IMR-90 (cell line): ENCODE data around the gene SLC6A3. TPM values are rescaled to one million over a fixed set of nuclear protein-coding genes. Genes with fewer than 3 reads are reported as not detected.
"Not testable (repeated sequence)": the region's sequence is repeated elsewhere in the genome, so short reads cannot be mapped to it uniquely, and the experiment has no call there.

ENCODE experiments used
- ATAC-seq: fragments of 200-7000 bp; cut with Tn5 transposase; 2 replicates; pipeline ENCODE4 v1.9.1; 2020; ENCODE audit warnings: low read depth, mild to moderate bottlenecking, moderate library complexity
- BruUV-seq: library from RNA; stranded (reverse); fragments of 400-500 nt; replicated peaks from 2 replicates; lab custom pipeline; 2021; lab: Mats Ljungman, UMichigan
- CTCF ChIA-PET: fragments of 300-600 bp; formaldehyde crosslinking; extraction: SDS; loops from one replicate; lab custom pipeline; 2021; ENCODE audit warnings: antibody characterized with exemption; lab: Yijun Ruan, JAX
- POLR2A ChIA-PET: fragments of 300-600 bp; sonication (Branson Sonifier 250); formaldehyde crosslinking; loops from one replicate; lab custom pipeline; 2022; ENCODE audit warnings: antibody characterized with exemption; ENCODE audit not compliant: unreplicated experiment; lab: Charles Lee
- DNase-seq: peaks from one replicate; pipeline ENCODE4 v3.0.0; 2013
- H2AFZ ChIP-seq: replicated peaks from 2 replicates; pipeline ENCODE3; 2013; ENCODE audit warnings: low read length, mild to moderate bottlenecking; ENCODE audit not compliant: poor library complexity
- H2AK5ac ChIP-seq: 2 replicates; pipeline ENCODE4 v1.6.1; 2013; ENCODE audit warnings: low read depth, low read length, inconsistent platforms
- H2AK9ac ChIP-seq: replicated peaks from 2 replicates; pipeline ENCODE3; 2013; ENCODE audit warnings: mild to moderate bottlenecking, low read depth, low read length, moderate library complexity; ENCODE audit not compliant: poor library complexity
- H2BK120ac ChIP-seq: 2 replicates; pipeline ENCODE4 v1.6.1; 2013; ENCODE audit warnings: low read depth, low read length, inconsistent platforms
- H2BK15ac ChIP-seq: 3 replicates; pipeline ENCODE4 v1.6.1; 2013; ENCODE audit warnings: low read depth, low read length, inconsistent platforms
- H2BK20ac ChIP-seq: 2 replicates; pipeline ENCODE4 v1.6.1; 2013; ENCODE audit warnings: low read depth, mild to moderate bottlenecking, inconsistent platforms, low read length, moderate library complexity
- H2BK5ac ChIP-seq: 2 replicates; pipeline ENCODE4 v1.6.1; 2013; ENCODE audit warnings: mild to moderate bottlenecking, low read depth, low read length, inconsistent platforms; ENCODE audit not compliant: poor library complexity, severe bottlenecking
- H3K14ac ChIP-seq: replicated peaks from 2 replicates; pipeline ENCODE4 v1.6.1; 2013; ENCODE audit warnings: low read depth, low read length, inconsistent platforms
- H3K18ac ChIP-seq: 2 replicates; pipeline ENCODE4 v1.6.1; 2013; ENCODE audit warnings: low read depth, low read length, control low read depth
- H3K23ac ChIP-seq: 2 replicates; pipeline ENCODE4 v1.6.1; 2013; ENCODE audit warnings: low read depth, low read length, inconsistent platforms
- H3K27ac ChIP-seq: 2 replicates; pipeline ENCODE4 v1.5.1; 2013; ENCODE audit warnings: mild to moderate bottlenecking, control low read depth, low read length; ENCODE audit not compliant: insufficient read depth
- H3K27me3 ChIP-seq: 2 replicates; pipeline ENCODE4 v1.6.1; 2013; ENCODE audit warnings: low read length; ENCODE audit not compliant: control insufficient read depth, insufficient read depth
- H3K36me3 ChIP-seq: 2 replicates; pipeline ENCODE4 v1.6.1; 2013; ENCODE audit warnings: low read length, mixed read lengths; ENCODE audit not compliant: control insufficient read depth, insufficient read depth
- H3K4ac ChIP-seq: 2 replicates; pipeline ENCODE4 v1.6.1; 2013; ENCODE audit warnings: low read depth, low read length, inconsistent platforms
- H3K4me1 ChIP-seq: 2 replicates; pipeline ENCODE4 v1.6.1; 2013; ENCODE audit warnings: low read length, mixed read lengths; ENCODE audit not compliant: control insufficient read depth, insufficient read depth
- H3K4me2 ChIP-seq: 2 replicates; pipeline ENCODE4 v1.6.1; 2013; ENCODE audit warnings: low read depth, mild to moderate bottlenecking, control low read depth, low read length, moderate library complexity
- H3K4me3 ChIP-seq: 2 replicates; pipeline ENCODE4 v1.5.1; 2013; ENCODE audit warnings: low read depth, mild to moderate bottlenecking, control low read depth, low read length, moderate library complexity; ENCODE audit not compliant: insufficient read depth
- H3K56ac ChIP-seq: 2 replicates; pipeline ENCODE4 v1.6.1; 2013; ENCODE audit warnings: low read length, inconsistent platforms; ENCODE audit not compliant: insufficient read depth; ENCODE audit errors: extremely low read depth
- H3K79me1 ChIP-seq, 2 experiments: 2 replicates each; pipeline ENCODE4 v1.6.1; 2013; ENCODE audit warnings: low read length in 2 of 2, inconsistent platforms in 1 of 2, low read depth in 1 of 2
- H3K9ac ChIP-seq: 2 replicates; pipeline ENCODE4 v1.6.1; 2013; ENCODE audit warnings: low read depth, low read length, control low read depth
- H3K9me1 ChIP-seq: 2 replicates; pipeline ENCODE4 v1.6.1; 2013; ENCODE audit warnings: low read length, inconsistent platforms; ENCODE audit not compliant: insufficient read depth
- H3K9me3 ChIP-seq: 2 replicates; pipeline ENCODE4 v1.6.1; 2013; ENCODE audit warnings: low read length; ENCODE audit not compliant: control insufficient read depth, insufficient read depth
- H4K20me1 ChIP-seq: 2 replicates; pipeline ENCODE4 v1.6.1; 2013; ENCODE audit warnings: low read length, inconsistent platforms; ENCODE audit not compliant: insufficient read depth
- H4K5ac ChIP-seq: 2 replicates; pipeline ENCODE4 v1.6.1; 2013; ENCODE audit warnings: mild to moderate bottlenecking, low read depth, low read length, control low read depth
- H4K8ac ChIP-seq, 2 experiments: 2 replicates each; pipeline ENCODE4 v1.6.1; 2013; ENCODE audit warnings: low read depth in 2 of 2, low read length in 2 of 2, control low read depth in 1 of 2, inconsistent platforms in 1 of 2
- H4K91ac ChIP-seq: 2 replicates; pipeline ENCODE4 v1.6.1; 2013; ENCODE audit warnings: low read depth, low read length, inconsistent platforms; ENCODE audit not compliant: insufficient read depth
- CEBPB ChIP-seq: IDR thresholded peaks from 2 replicates; pipeline ENCODE4 v1.6.1; 2012; ENCODE audit warnings: low read depth, low read length, improper control_type of control experiment
- MAFK ChIP-seq: IDR thresholded peaks from 2 replicates; pipeline ENCODE4 v1.6.1; 2012; ENCODE audit warnings: low read depth, low read length, improper control_type of control experiment
- RFX5 ChIP-seq: IDR thresholded peaks from 2 replicates; pipeline ENCODE4 v1.8.0; 2012; ENCODE audit warnings: low read depth, mild to moderate bottlenecking, low read length, moderate library complexity
- WGBS, 2 experiments: methylation state at CpG; one replicate each; pipeline versions ENCODE4 v1.1.5 to v1.1.7; 2013; ENCODE audit warnings: missing lambda C conversion rate in 2 of 2; ENCODE audit not compliant: insufficient read length in 1 of 2; ENCODE audit errors: extremely low coverage in 2 of 2; 5-methylcytosine and 5-hydroxymethylcytosine counted together
- dilution Hi-C: fragments of 300-500 bp; cut with HindIII; formaldehyde crosslinking; loops from one replicate; pipeline ENCODE4 v1.14.3; 2018; ENCODE audit warnings: low sequenced_read_pairs; ENCODE audit not compliant: unreplicated experiment
- in situ Hi-C: fragments of 300-500 bp; cut with MboI; formaldehyde crosslinking; loops from 3 replicates; pipeline ENCODE4 v1.14.3; 2019; ENCODE audit warnings: low sequenced_read_pairs, inconsistent platforms, mixed read lengths
- intact Hi-C: fragments of 100-400 bp; cut with micrococcal nuclease; formaldehyde crosslinking; loops from 2 replicates; pipeline ENCODE4 v1.10.0; 2022
- polyA plus RNA-seq, 3 experiments: library from polyadenylated mRNA; depleted of rRNA; stranded (reverse); fragments of >200 nt; gene quantifications; 2 replicates each; pipeline ENCODE4 v1.2.3, GENCODE V29; 2012; ENCODE audit warnings: low replicate concordance in 1 of 3
- total RNA-seq: library from RNA; depleted of rRNA; stranded (reverse); fragments of >200 nt; gene quantifications from 2 replicates; pipeline ENCODE4 v1.2.3, GENCODE V29; 2012
- TF ChIP-seq, protein P1 (sequence below): fragments of 150-350 bp; IDR thresholded peaks from 2 replicates; pipeline ENCODE4 v1.6.1; 2017; ENCODE audit warnings: mild to moderate bottlenecking, antibody characterized with exemption, low read length, low read depth

SLC6A3 gene
- total and polyA plus RNA-seq, 2 of the 4 experiments (the other 2 are of a cell fraction): not detected

DNA sequence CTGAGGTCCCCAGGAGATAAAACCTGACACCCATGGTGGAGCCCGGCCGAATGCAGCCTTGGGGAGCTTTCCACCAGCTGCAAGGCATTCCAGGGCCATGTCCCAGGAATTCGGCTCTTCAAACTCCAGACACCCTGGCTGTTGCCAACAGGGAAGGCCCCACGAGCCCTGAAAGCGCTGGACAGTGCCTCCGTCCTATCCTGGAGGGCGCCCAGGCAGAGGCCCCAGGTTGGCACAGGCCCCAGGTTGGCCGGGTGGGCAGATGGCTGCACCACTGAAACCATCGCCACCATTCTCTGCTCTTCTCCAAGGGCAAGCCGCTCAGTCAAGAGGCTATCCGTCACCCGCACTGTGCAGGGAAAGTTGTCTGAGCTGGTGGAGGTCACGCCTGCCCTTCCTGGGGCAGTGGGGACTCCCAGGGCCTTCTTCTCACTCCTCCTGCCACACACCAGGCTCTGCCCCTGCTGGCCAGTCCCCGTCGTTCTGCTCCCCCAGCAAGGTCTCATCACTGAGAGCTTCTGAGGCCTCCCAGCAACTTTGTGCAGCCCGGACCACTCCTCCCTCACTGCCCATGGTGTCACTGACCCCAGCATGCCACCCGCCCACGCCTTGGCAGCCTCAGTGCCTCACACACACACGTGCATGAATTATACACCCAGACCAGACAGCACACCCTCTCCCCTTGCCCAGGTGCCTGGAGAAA lies 21.2 kb downstream of the SLC6A3 start:
- TF ChIP-seq RFX5 (no peak), CEBPB (no peak), MAFK (no peak)
- TF ChIP-seq, protein P1, sequence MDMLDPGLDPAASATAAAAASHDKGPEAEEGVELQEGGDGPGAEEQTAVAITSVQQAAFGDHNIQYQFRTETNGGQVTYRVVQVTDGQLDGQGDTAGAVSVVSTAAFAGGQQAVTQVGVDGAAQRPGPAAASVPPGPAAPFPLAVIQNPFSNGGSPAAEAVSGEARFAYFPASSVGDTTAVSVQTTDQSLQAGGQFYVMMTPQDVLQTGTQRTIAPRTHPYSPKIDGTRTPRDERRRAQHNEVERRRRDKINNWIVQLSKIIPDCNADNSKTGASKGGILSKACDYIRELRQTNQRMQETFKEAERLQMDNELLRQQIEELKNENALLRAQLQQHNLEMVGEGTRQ: no peak
- H4K8ac ChIP-seq: no peak overlapping the region
- ChIA-PET CTCF (no interaction called here), POLR2A (no interaction called here)
- H3K79me1 ChIP-seq: no peaks in the 10 kb centered on the region
- no peak overlapping the region for H2AFZ ChIP-seq
- ATAC-seq (no peak), DNase-seq (no peak)
- H2AK5ac ChIP-seq: no peak overlapping the region
- no peak overlapping the region for H2BK15ac ChIP-seq
- H3K9me1 ChIP-seq: no peaks in the 10 kb centered on the region
- H2BK120ac ChIP-seq: no peak overlapping the region
- no peak overlapping the region for H3K56ac ChIP-seq
- H3K23ac ChIP-seq: no peak overlapping the region
- no peak overlapping the region for H4K5ac ChIP-seq
- H3K4me3 ChIP-seq: no peak overlapping the region
- in situ Hi-C loops (no loop called here), dilution Hi-C loops (no loop called here), intact Hi-C loops (no loop called here)
- WGBS, 2 experiments: 49% methylated on average over 10 of the region's 19 CpGs; no CpG with 5 or more reads in 1 of the 2 experiments
- BruUV-seq: no TSS peak
- no peaks in the 10 kb centered on the region for H3K4me1 ChIP-seq
- H2AK9ac ChIP-seq: no peak overlapping the region
- no peak overlapping the region for H4K91ac ChIP-seq
- H3K36me3 ChIP-seq: no peaks in the 10 kb centered on the region
- H3K18ac ChIP-seq: no peak overlapping the region
- H3K4me2 ChIP-seq: no peak overlapping the region
- no peak overlapping the region for H3K14ac ChIP-seq
- no peak overlapping the region for H2BK20ac ChIP-seq
- no peak overlapping the region for H3K27ac ChIP-seq
- no peak overlapping the region for H3K4ac ChIP-seq
- no peaks in the 10 kb centered on the region; the same call in 1 of the 2 replicates for H3K27me3 ChIP-seq
- H4K20me1 ChIP-seq: no peaks in the 10 kb centered on the region
- H3K9me3 ChIP-seq: peaks cover 11% of the 10 kb centered on the region
- H3K9ac ChIP-seq: no peak overlapping the region
- no peak overlapping the region for H2BK5ac ChIP-seq

DNA sequence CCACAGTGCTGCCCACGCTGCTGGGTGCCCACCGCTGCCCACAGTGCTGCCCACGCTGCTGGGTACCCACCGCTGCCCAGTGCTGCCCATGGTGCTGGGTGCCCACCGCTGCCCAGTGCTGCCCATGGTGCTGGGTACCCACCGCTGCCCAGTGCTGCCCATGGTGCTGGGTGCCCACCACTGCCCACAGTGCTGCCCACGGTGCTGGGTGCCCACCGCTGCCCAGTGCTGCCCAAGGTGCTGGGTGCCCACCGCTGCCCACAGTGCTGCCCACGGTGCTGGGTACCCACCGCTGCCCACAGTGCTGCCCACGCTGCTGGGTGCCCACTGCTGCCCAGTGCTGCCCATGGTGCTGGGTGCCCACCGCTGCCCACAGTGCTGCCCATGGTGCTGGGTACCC lies 22.7 kb downstream of the SLC6A3 start:
- ATAC-seq, H2BK5ac ChIP-seq, H4K8ac ChIP-seq, H3K4me2 ChIP-seq, H2BK120ac ChIP-seq, H3K9me3 ChIP-seq, CTCF ChIA-PET, H3K9me1 ChIP-seq, H4K91ac ChIP-seq, H3K79me1 ChIP-seq, H2AK5ac ChIP-seq, H3K27ac ChIP-seq, H3K23ac ChIP-seq, H4K20me1 ChIP-seq, H3K18ac ChIP-seq, H2AFZ ChIP-seq, H2BK20ac ChIP-seq, H3K4me1 ChIP-seq, H3K27me3 ChIP-seq, BruUV-seq, H4K5ac ChIP-seq, H3K56ac ChIP-seq, H3K9ac ChIP-seq, dilution Hi-C loops, POLR2A ChIA-PET, in situ Hi-C loops, intact Hi-C loops, H2BK15ac ChIP-seq, H2AK9ac ChIP-seq, H3K4ac ChIP-seq, DNase-seq, H3K14ac ChIP-seq, H3K4me3 ChIP-seq, H3K36me3 ChIP-seq: not testable (repeated sequence)
- 65% methylated on average over 4 of the region's 13 CpGs; no CpG with 5 or more reads in 1 of the 2 experiments for WGBS, 2 experiments
